ENCODE measurements around the gene PSME1. TPM values are rescaled to one million over a fixed set of nuclear protein-coding genes. Genes with fewer than 3 reads are reported as not detected.

Gene PSME1
- total RNA-seq, 2 donors from 2014 or later = 78.4 to 93.7 TPM

GRCh38 chr14:24143511-24143910 lies 7.5 kb downstream of the PSME1 start:
- Histone ChIP-seq H3K36me3 (replicated peaks in 1 of 2; ENCODE audit: insufficient read depth in 1 of 2, low read depth in 2 of 2) (peaks cover 0 to 3% of the 10 kb centered on the region in 2 donors), H3K4me1 (peaks cover 48% of the 10 kb centered on the region), H3K27ac (no peak overlapping the region), H3K4me3 (no peak overlapping the region), H3K27me3 (no peaks in the 10 kb centered on the region), H3K9me3 (no peaks in the 10 kb centered on the region)
- TF ChIP-seq CTCF (IDR thresholded peaks at IDR 0.05) (no peak), POLR2A (IDR thresholded peaks at IDR 0.05) (no peak)
- intact Hi-C loops (cut with DNase I) = no loop called here
- DNase-seq (no peak), ATAC-seq (no peak)
- WGBS, 2 donors = 86 to 90% methylated on average over 2 of the region's 2 CpGs

- intact Hi-C loops (cut with DNase I) = no loop called here
- ATAC-seq (no peak), DNase-seq (no peak)
- Histone ChIP-seq H3K9me3 (no peaks in the 10 kb centered on the region), H3K4me3 (no peak overlapping the region), H3K36me3 (replicated peaks in 1 of 2; ENCODE audit: insufficient read depth in 1 of 2, low read depth in 2 of 2) (no peaks in the 10 kb centered on the region), H3K27me3 (no peaks in the 10 kb centered on the region), H3K4me1 (peaks cover 49% of the 10 kb centered on the region), H3K27ac (no peak overlapping the region)
- TF ChIP-seq POLR2A (IDR thresholded peaks at IDR 0.05) = no peak
- TF ChIP-seq CTCF (IDR thresholded peaks at IDR 0.05) = no peak
- WGBS, 2 donors = 81 to 88% methylated on average over 1 of the region's 1 CpG
Measured at GRCh38 chr14:24144451-24144850, 8.5 kb downstream of the PSME1 start.

GRCh38 chr14:24145219-24145618 lies 9.2 kb downstream of the PSME1 start:
- peaks cover 0 to 6% of the 10 kb centered on the region in 2 donors for H3K36me3 ChIP-seq (replicated peaks in 1 of 2; ENCODE audit: insufficient read depth in 1 of 2, low read depth in 2 of 2)
- no peaks in the 10 kb centered on the region for H3K27me3 ChIP-seq
- 83 to 89% methylated on average over 2 of the region's 2 CpGs for WGBS, 2 donors
- DNase-seq (no peak), ATAC-seq (no peak)
- peaks cover 45% of the 10 kb centered on the region for H3K4me1 ChIP-seq
- H3K27ac ChIP-seq = peak overlapping the region in 3 of 4 donors; percentile 78 to 87 (median 82)
- no peaks in the 10 kb centered on the region for H3K9me3 ChIP-seq
- no peak overlapping the region for H3K4me3 ChIP-seq
- intact Hi-C loops (cut with DNase I) = no loop called here
- TF ChIP-seq CTCF (IDR thresholded peaks at IDR 0.05) (no peak), POLR2A (IDR thresholded peaks at IDR 0.05) (no peak)

GRCh38 chr14:24145690-24146452 lies 9.9 kb downstream of the PSME1 start:
- Histone ChIP-seq H3K27ac (peak overlapping the region; percentile 78 to 93 (median 84)), H3K4me3 (peak overlapping the region; percentile 87 to 96), H3K36me3 (replicated peaks in 1 of 2; ENCODE audit: insufficient read depth in 1 of 2, low read depth in 2 of 2) (peaks cover 0 to 8% of the 10 kb centered on the region in 2 donors), H3K4me1 (peaks cover 45% of the 10 kb centered on the region), H3K9me3 (no peaks in the 10 kb centered on the region), H3K27me3 (no peaks in the 10 kb centered on the region)
- no peak for ATAC-seq
- 1 to 2% methylated on average over 8 to 9 of the region's 9 CpGs for WGBS, 2 donors
- no peak for DNase-seq
- TF ChIP-seq POLR2A (IDR thresholded peaks at IDR 0.05) = no peak
- TF ChIP-seq CTCF (IDR thresholded peaks at IDR 0.05) = no peak
- intact Hi-C loops (cut with DNase I) = no loop called here
